GM19240 (cell line): ENCODE measurements around the gene SERPINA10.

ENCODE experiments used
- DNase-seq: peaks from one replicate; pipeline ENCODE4 v3.0.0; 2011; ENCODE audit warnings: low spot score; ENCODE audit not compliant: insufficient read length

The SERPINA10 gene

GRCh38 chr14:94292872-94293577, at the start of gene SERPINA10:
Gene SERPINA10, minus strand, starts transcription at chr14:94293268. Its CDS starts 2,675 bp downstream, at chr14:94290593.
- DNase-seq: no peak

- DNase-seq: no peak
These were observed 49.4 kb upstream of the SERPINA10 start for GRCh38 chr14:94342334-94342934.

GRCh38 chr14:94341656-94342333, 48.7 kb upstream of the SERPINA10 start:
- DNase-seq: no peak

- no peak for DNase-seq
These were observed 47.5 kb upstream of the SERPINA10 start for GRCh38 chr14:94340533-94340932.

GRCh38 chr14:94338023-94338422, 45.0 kb upstream of the SERPINA10 start:
- DNase-seq: no peak

GRCh38 chr14:94337274-94337673, 44.2 kb upstream of the SERPINA10 start:
- DNase-seq: no peak

- no peak for DNase-seq
These were observed 41.8 kb upstream of the SERPINA10 start for GRCh38 chr14:94334872-94335271.

- no peak for DNase-seq
These were observed 39.5 kb upstream of the SERPINA10 start for GRCh38 chr14:94332587-94332986.

- DNase-seq: no peak
These were observed 39.1 kb upstream of the SERPINA10 start for GRCh38 chr14:94332063-94332583.

- DNase-seq: no peak
These were observed 38.4 kb upstream of the SERPINA10 start for GRCh38 chr14:94331462-94331861.

GRCh38 chr14:94330857-94331256, 37.8 kb upstream of the SERPINA10 start:
- DNase-seq: no peak

GRCh38 chr14:94330432-94330831, 37.4 kb upstream of the SERPINA10 start:
- no peak for DNase-seq

- DNase-seq: no peak
These were observed 36.8 kb upstream of the SERPINA10 start for GRCh38 chr14:94329857-94330256.

GRCh38 chr14:94328196-94328595, 35.1 kb upstream of the SERPINA10 start:
- no peak for DNase-seq

GRCh38 chr14:94322648-94323570, 29.8 kb upstream of the SERPINA10 start, which contains the start of gene SERPINA6:
Gene SERPINA6, minus strand, starts transcription at chr14:94323336. Its CDS starts 8,688 bp downstream, at chr14:94314648.
- no peak for DNase-seq

- DNase-seq: no peak
These were observed 28.6 kb upstream of the SERPINA10 start for GRCh38 chr14:94321421-94322271.

- DNase-seq: no peak
These were observed 27.2 kb upstream of the SERPINA10 start for GRCh38 chr14:94320243-94320642.

- DNase-seq: no peak
These were observed 24.2 kb upstream of the SERPINA10 start for GRCh38 chr14:94317259-94317658.

- DNase-seq: no peak
These were observed 23.6 kb upstream of the SERPINA10 start for GRCh38 chr14:94316692-94317091.

- no peak for DNase-seq
These were observed 21.8 kb upstream of the SERPINA10 start for GRCh38 chr14:94314890-94315289.
